HG03558 (cell line): Measurements from ENCODE around the gene SETD1A.

ENCODE experiments used
- ATAC-seq: cut with Tn5 transposase; IDR thresholded peaks from one replicate; pipeline ENCODE4 v1.9.1; 2021; ENCODE audit warnings: moderate number of reproducible peaks; ENCODE audit not compliant: unreplicated experiment; ENCODE audit errors: extremely low read depth

SETD1A gene

GRCh38 chr16:30995927-30996323 lies 38.4 kb downstream of the SETD1A start:
- no peak for ATAC-seq

GRCh38 chr16:30996324-30996984 lies 38.9 kb downstream of the SETD1A start:
- ATAC-seq = no peak

DNA sequence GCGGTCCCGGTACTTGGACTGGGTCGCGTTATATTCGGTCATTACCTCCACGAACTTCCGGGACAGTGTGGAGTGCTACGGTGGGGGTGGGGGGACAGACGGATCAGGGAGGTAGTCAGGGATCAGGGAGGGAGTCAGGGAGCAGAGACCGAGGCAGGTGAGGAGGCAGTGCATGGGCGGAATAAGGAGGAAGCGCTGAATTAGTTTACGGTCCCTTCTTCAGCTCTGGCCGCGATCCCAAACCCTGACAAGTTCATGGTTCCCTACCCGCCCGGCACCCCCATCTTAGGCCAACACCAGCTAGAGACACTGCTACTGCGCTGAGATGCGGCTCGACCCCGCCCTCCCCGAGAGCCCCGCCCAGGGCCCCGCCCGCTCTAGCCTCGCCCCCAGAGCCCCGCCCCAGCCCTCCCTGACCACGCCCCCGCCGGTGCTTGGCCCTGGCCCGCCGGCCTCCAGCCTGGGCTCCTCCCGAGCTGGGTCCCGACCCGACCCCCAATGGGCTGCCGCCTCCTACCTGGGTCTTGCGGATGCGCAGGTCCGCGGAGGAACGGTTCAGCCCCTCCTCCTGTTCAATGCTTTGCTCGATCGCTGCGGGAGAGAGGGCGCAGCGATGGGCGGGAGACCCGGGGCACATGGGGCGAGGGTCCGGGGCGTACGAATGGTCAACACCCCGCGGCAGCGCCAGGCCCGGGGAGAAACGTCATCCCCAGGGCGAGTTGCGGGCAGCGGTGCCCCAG lies 39.6 kb downstream of the SETD1A start:
- no peak for ATAC-seq

- ATAC-seq = no peak
Observed at GRCh38 chr16:30997725-30998711, 40.5 kb downstream of the SETD1A start.

- ATAC-seq = no peak
Observed at GRCh38 chr16:30998852-30999761, 41.6 kb downstream of the SETD1A start.

DNA sequence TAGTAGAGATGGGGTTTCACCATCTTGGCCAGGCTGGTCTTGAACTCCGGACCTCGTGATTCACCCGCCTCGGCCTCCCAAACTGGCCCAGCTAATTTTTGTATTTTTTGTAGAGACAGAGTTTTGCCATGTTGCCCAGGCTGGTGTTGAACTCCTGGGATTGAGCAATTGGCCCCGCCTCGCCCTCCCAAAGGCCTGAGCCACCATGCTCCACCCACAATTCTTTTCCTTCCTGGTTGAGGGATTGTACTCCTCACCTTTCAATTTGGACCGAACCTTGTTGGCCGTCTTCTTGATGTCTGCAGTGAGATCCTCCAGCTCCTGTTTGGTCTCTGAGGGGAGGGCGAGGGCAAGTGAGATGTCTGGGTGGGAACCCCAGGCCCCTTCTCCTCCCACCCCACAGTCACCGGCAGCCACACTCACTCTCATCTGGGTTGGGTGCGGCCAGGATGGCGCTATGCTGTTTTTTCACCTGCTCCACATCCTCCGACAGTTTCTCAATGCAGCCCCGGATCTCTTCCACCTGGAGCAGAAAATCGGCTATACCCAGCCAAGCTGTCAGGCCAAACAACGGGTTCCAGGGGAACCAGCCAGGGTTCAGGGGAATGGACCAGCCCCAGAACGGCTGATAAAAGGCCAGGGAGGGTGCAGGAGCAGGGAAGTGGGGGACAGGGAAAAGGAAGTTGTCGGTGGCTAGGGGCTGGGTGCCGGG lies 43.3 kb downstream of the SETD1A start:
- ATAC-seq = no peak

DNA sequence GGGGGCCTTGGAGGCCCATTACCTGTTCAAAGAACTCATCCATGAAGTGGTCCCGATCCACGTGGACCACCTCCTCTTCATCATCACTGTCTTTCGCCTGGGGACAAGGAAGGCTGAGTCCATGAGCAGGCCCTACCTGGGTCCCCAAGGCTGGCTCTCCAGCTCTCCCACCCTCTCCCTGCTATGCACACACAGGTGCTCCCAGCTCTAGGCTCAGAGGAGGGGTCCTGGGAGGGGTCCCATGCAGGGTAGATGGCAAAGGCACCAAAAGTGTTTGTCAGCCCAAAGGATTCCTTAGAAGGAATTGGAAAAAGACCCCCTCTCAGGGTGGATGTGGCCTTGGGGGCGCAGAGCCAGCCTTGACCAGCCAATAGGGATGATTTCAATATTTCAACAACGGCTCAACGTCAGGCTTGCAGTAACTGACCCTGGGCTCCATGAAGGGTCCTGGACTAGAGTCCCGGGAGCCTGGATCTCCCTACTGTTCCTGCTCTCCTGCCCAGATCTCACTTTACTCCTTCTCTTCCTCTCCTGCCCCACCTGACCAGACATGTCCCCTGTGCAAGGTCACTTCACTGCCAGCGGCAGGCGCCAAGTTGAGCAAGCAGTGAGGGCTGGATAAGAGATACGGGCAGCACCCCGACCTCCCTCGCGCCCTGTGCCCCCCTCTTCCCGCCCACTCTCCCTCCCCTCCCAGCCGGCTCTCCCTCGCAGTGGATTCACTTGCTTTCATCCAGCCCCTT lies 44.1 kb downstream of the SETD1A start:
- no peak for ATAC-seq

DNA sequence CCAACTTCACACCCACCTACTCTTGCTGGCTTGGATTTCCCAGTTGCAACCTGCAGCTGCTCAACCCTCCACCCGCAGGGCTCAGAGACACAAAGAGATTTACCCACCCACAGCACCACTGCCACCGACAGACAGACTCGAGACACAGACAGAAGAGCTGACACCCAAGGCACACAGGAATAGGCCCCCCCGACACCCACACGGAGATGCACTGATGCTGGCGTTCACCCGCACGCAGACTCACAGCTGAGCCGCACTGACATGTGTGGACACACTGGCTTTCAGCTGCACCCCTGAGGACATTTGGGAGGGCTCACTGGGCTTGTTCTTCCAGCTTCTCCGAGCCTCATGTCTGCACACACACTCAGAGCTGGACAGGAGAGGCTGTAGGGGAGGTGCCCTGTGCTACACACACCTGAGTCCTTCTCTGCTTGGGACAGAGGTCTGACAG lies 44.7 kb downstream of the SETD1A start:
- ATAC-seq = no peak

DNA sequence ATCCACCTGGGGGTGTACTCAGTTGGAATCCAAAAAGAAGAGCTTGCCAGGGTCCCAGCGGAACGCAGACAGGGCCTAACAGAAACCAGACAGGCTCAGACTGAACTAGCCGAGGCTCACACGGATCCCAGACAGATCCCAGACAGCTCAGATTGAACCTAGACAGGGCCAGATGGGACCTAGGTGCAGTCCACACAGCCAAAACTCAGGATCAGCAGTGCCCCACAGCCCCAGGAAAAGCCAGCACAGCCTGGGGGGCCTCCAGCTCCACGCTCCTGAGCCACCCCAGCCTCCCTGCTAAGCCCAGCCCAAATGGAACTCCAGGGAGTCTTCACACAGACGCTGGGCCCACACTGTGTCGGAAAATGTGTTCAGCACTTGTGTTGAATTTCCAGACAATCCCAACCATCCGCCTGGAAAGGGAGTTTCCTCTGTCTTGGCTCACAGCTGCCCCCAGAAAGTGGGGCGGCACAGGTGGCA lies 45.3 kb downstream of the SETD1A start:
- no peak for ATAC-seq

GRCh38 chr16:31003744-31004143 lies 46.2 kb downstream of the SETD1A start:
- ATAC-seq = no peak

DNA sequence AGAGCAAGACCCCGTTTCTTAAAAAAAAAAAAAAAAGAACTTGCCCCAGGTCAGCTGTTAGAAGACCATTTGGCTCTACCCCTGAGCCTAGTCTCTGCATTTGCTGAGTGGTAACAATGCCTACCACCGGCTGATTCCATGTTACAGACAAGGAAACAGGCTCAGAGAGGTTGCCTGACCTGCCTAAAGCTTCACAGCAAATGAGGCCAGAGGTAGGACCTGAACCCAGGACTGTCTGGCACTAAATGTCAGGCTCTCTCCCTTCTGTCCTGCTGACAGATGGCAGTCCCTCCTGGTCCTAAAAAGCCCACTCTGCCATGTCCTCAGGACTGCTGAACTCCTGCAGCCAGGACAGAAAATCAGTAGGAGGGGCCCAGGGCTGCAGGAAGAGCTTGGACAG lies 47.1 kb downstream of the SETD1A start:
- ATAC-seq = no peak

- no peak for ATAC-seq
Observed at GRCh38 chr16:31005350-31006085, 48.0 kb downstream of the SETD1A start.

DNA sequence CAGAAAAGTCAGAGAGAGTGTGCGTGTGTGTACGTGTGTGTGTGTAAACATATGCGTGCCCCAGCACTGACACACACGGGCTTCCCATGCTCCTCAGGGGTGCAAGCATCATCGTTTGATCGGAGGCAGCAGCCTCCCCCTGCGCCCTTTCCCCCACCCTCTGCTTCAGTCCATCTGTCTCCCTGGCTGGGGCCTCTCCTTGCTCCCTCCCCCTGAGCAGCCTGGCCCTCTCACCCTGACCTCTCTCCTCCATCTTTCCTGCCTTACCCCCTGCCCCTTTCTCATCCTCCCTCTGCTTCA lies 48.5 kb downstream of the SETD1A start:
- ATAC-seq = no peak

DNA sequence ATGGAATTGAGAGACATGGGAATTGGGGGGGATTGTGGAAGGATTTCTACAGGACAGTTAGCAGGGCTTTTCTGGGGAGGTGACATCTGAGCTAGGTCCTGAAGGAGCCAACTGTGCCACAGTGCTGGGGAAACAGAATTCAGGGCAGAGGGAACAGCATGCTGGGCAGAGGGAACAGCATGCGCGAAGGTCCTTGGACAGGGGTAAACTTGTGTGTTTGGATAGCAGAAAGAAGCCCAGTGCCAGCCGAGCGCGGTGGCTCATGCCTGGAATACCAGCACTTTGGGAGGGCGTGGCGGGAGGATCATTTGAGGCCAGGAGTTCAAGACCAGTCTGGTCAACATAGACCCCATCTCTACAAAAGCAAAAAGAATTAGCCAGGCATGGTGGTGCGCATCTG lies 49.0 kb downstream of the SETD1A start:
- ATAC-seq = no peak

- ATAC-seq = no peak
Observed at GRCh38 chr16:31007684-31008083, 50.1 kb downstream of the SETD1A start.

- no peak for ATAC-seq
Observed at GRCh38 chr16:31008149-31008548, 50.6 kb downstream of the SETD1A start.

DNA sequence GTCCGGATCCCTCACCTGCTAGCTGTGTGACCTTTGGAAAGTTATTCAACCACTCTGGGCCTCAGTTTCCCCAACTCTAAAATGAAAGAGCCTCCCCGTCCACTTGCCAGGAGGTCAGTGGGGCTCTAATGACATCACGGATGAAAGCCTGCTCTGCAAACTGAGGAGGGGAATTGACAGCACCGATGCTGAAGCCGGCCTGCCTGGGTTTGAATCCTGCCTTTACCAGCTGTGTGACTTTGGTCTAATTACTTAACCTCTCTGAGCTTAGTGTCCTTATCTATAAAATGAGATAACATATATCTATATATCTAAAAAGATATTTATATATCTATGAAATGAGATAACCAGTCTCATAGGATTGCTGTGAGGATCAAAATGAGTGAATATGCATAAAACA lies 51.0 kb downstream of the SETD1A start:
- ATAC-seq = no peak

DNA sequence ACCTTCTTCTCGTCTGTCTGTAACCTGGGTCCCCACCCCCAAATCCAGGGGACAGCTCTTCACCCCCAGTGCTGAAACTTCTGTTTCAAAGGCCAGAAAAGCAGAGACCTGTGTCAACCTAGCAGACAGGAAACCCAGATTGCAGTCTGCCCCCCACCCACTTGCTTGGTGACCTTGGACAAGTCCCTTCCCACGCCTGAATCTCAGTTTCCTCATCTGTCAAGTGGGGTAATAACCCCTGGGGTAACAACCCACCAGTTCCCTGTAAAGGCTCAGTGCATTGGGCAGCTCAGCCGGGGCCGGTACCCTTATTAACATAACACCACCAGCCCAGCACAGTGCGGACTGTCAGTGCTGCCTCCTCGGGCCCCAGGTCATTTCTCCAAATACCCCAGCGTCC lies 51.6 kb downstream of the SETD1A start:
- no peak for ATAC-seq
